ENCODE measurements around the gene FANCD2.
"Not testable (repeated sequence)": the region's sequence is repeated elsewhere in the genome, so short reads cannot be mapped to it uniquely, and the experiment has no call there.

The FANCD2 gene

GRCh38 chr3:10007126-10007782, 19.0 kb upstream of the FANCD2 start:
- no peak overlapping the region for H2AFZ ChIP-seq (ENCODE audit: low read length)
- H3K9me2 ChIP-seq (replicated peaks; ENCODE audit: insufficient read depth, low read length) = no peaks in the 10 kb centered on the region
- no peaks in the 10 kb centered on the region for H3K9me3 ChIP-seq (replicated peaks; ENCODE audit: insufficient read depth, low read length)
- H3F3A ChIP-seq (ENCODE audit: insufficient read depth, low read length) = peaks cover 10% of the 10 kb centered on the region; the same call in 1 of the 2 replicates
- no peaks in the 10 kb centered on the region for H3K36me3 ChIP-seq (replicated peaks; ENCODE audit: insufficient read depth, low read length)
- H3K27ac ChIP-seq (ENCODE audit: low read length) = no peak overlapping the region
- H3K4me1 ChIP-seq (ENCODE audit: low read length) = peaks cover 14% of the 10 kb centered on the region
- no peaks in the 10 kb centered on the region for H3K27me3 ChIP-seq (replicated peaks; ENCODE audit: insufficient read depth, low read length)
- H4K20me1 ChIP-seq (ENCODE audit: insufficient read depth, low read length) = no peaks in the 10 kb centered on the region
- no peak overlapping the region for H3K4me2 ChIP-seq (ENCODE audit: low read depth, low read length)
- H3K4me3 ChIP-seq (ENCODE audit: low read length) = no peak overlapping the region
- no peak for TF ChIP-seq CTCF (IDR thresholded peaks at IDR 0.05; ENCODE audit: low read length)
- no peak for TF ChIP-seq EZH2 (optimal IDR thresholded peaks at IDR 0.05; ENCODE audit: low read depth, low read length)
- no peak for TF ChIP-seq EZH2phosphoT487 (IDR thresholded peaks at IDR 0.05; ENCODE audit: low read length)
- no peak for DNase-seq
- H3K79me2 ChIP-seq (ENCODE audit: low read length) = no peaks in the 10 kb centered on the region
- H3K9ac ChIP-seq (ENCODE audit: low read length) = no peak overlapping the region

GRCh38 chr3:10008216-10008587, 18.0 kb upstream of the FANCD2 start:
- H3K27ac ChIP-seq (ENCODE audit: low read length); DNase-seq; H3K4me3 ChIP-seq (ENCODE audit: low read length); H3K27me3 ChIP-seq (replicated peaks; ENCODE audit: insufficient read depth, low read length); H4K20me1 ChIP-seq (ENCODE audit: insufficient read depth, low read length); H3K9me3 ChIP-seq (replicated peaks; ENCODE audit: insufficient read depth, low read length); H3K36me3 ChIP-seq (replicated peaks; ENCODE audit: insufficient read depth, low read length); H3K9ac ChIP-seq (ENCODE audit: low read length); H3F3A ChIP-seq (ENCODE audit: insufficient read depth, low read length); H3K9me2 ChIP-seq (replicated peaks; ENCODE audit: insufficient read depth, low read length); H2AFZ ChIP-seq (ENCODE audit: low read length); H3K79me2 ChIP-seq (ENCODE audit: low read length): not testable (repeated sequence)
- Histone ChIP-seq H3K4me1 (ENCODE audit: low read length) (peaks cover 14% of the 10 kb centered on the region), H3K4me2 (ENCODE audit: low read depth, low read length) (peak overlapping the region; percentile 98; the same call in 1 of the 2 replicates)

- H3K9me2 ChIP-seq (replicated peaks; ENCODE audit: insufficient read depth, low read length) = no peaks in the 10 kb centered on the region
- peak overlapping the region; percentile 98 for H3K4me2 ChIP-seq (ENCODE audit: low read depth, low read length)
- H3F3A ChIP-seq (ENCODE audit: insufficient read depth, low read length) = peaks cover 10% of the 10 kb centered on the region; the same call in 1 of the 2 replicates
- DNase-seq = peak; percentile 79
- H3K4me3 ChIP-seq (ENCODE audit: low read length) = peak overlapping the region; percentile 69
- peaks cover 14% of the 10 kb centered on the region for H3K4me1 ChIP-seq (ENCODE audit: low read length)
- H3K79me2 ChIP-seq (ENCODE audit: low read length) = no peaks in the 10 kb centered on the region
- H3K27ac ChIP-seq (ENCODE audit: low read length) = no peak overlapping the region; the same call in 1 of the 2 replicates
- H4K20me1 ChIP-seq (ENCODE audit: insufficient read depth, low read length) = no peaks in the 10 kb centered on the region
- peak overlapping the region; percentile 80 for H2AFZ ChIP-seq (ENCODE audit: low read length)
- no peaks in the 10 kb centered on the region for H3K9me3 ChIP-seq (replicated peaks; ENCODE audit: insufficient read depth, low read length)
- TF ChIP-seq EZH2phosphoT487 (IDR thresholded peaks at IDR 0.05; ENCODE audit: low read length) (no peak), EZH2 (optimal IDR thresholded peaks at IDR 0.05; ENCODE audit: low read depth, low read length) (no peak), CTCF (IDR thresholded peaks at IDR 0.05; ENCODE audit: low read length) (no peak)
- H3K36me3 ChIP-seq (replicated peaks; ENCODE audit: insufficient read depth, low read length) = no peaks in the 10 kb centered on the region
- no peaks in the 10 kb centered on the region for H3K27me3 ChIP-seq (replicated peaks; ENCODE audit: insufficient read depth, low read length)
- H3K9ac ChIP-seq (ENCODE audit: low read length) = peak overlapping the region; percentile 52; the same call in 1 of the 2 replicates
Measured at GRCh38 chr3:10008588-10009344, 17.5 kb upstream of the FANCD2 start.

Data from MM.1S (cell line).